Stimulated activated naive CD4-positive, alpha-beta T cell treated with Interleukin-2 at 50 U/mL for 16 hours (primary cell): ENCODE data around the gene MYLK.
"Not testable (repeated sequence)": the region's sequence is repeated elsewhere in the genome, so short reads cannot be mapped to it uniquely, and the experiment has no call there.

Experiments used
- DNase-seq: peaks from one replicate; lab custom pipeline; 2025; lab: John Stamatoyannopoulos, UW

Gene MYLK

DNA sequence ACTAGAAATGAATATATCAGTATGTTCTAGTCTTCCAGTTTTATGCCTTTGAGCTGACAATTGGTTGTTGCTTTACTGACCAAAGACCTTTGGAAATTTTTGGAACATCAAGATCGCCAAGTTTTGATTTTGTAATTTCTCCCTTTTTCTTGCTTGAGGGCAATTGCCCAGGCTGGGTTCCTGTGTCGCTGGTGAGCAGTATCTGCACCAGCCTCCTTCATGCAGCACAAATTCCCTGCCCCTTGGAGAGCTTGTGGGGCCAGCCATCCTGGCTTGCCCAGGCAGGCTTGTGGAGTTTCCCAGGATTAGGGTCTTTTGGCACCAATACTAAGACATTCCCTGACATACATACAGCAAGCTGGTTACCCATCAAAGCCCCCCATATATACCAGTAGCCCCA lies 261.4 kb downstream of the MYLK start:
- no peak for DNase-seq

DNA sequence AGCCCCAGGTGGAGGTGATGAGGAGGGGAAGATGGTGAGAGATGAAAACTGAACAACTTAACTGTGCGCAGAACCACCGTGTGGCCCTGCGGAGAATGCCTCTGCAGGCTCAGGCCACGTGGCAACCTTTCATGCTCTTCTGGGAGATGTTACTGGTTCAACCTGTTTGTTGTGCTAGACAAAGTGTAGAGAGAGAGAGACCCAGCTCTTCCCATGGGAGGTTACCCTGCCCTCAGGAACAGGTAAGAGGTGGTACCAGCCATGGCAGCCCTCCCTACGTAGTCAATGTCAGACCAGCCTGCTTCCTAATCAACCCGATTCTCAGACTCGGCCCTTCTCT lies 262.3 kb downstream of the MYLK start:
- DNase-seq = no peak

DNA sequence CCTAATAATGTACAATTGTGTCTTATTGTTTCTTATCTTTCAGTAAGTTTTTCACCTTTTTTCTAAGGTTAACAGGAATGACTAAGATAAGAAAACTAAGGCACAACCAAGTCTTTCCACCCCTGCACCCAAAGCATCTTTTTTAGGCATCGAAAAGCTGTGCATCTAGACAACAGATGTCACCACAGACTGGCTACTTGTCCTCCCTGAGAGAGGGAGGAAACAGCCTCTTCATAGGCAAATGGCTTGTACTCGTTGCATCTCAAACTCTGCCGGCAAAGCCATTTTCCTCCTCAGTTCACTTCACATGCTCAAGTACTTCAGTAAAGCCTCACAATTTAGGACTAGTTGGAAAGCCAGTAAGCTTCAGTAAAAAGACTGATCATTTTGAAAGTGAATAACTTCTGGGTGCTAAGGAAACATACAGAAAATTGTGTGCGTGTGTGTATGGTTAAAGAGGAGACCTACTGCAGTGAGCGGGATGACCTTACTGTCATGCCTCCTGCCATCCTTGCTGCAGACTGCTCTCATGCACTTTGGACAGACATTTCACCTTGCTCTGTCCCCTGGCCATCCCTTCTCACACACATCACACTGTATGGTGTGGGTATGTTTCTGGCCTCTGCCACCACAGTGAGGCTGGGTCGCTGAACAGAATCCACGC lies 262.8 kb downstream of the MYLK start:
- no peak for DNase-seq

DNA sequence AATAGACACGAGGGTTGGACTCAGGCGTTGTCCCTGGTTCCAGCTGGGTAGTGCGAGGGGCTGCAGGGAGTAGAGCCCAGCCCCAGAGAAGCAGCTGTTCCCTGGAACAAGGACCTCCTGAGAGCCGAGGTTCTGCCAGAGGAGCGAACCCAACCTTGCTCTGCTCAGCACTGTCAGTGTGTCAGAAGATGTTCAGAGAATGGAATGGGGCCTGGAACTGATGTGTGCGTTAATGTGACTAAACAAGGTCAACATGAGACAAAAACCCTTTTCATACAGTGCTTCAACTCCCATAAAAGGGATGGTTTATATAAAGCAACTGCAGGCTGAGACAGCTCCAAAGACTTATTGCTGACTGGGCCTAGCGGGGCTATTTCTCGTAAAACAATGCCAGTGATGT lies 263.8 kb downstream of the MYLK start:
- DNase-seq = no peak

DNA sequence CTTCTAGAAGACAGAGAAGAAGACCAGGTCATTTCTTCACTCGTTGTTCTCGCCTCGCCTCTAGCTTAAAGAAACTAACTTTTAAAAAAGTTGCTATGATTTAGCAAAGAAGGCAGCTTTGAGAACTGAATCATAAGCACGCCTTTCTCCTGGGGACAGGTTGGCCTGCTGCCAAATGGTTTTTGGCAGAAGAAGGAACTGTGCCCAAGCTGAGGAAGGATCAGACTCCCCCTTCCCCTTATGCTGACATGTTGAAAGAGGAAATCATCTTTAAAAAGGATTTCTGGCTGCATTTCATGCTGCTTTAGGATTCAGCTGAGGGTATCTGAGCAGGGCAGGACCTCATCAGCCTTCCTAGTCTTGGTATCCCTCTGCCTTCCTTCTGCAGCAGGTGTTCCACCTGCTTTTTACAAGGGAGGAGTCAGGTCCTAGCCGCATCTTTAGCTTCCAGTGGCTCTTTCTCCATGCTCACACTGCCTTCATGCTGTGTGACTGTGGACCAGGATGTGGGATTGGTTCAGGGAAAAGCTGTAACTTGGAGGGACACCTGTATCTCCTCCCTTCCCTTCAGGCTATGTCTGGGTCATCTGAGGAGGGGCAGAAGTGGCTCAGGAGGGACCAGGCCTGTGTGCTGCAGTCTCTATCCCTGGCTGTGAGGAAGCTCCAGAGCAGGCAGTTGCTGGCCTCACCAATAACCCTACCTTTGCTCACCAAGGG lies 265.2 kb downstream of the MYLK start:
- DNase-seq = no peak

DNA sequence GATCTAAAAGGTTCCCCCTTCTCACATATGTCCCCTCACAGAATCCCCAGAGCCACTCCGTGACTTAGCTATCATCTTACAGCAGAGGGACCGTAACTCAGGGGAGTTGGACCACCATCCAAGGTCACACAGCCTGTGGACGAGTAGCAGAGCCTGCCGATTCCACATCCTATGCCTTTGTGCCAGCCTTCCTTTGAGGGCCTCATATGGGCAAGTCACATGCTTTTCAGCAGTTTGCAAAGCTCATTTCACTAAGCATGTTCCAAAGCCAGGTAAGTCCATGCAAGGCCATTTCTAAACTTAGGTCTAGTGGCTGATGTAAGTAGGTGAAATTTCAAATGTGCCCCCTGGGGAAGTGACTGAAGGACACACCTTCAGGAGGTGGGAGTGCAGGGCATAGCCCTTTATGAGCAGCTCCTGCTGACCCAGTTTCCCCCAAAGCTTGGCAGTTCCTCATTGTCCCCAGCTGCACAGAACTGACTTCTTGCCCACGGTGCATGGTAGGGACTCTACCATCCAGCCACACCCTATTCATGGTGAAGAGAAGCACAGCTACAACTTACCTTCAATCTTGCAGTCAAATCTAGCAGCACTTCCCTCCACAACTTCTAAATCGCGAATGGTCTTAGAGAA lies 265.9 kb downstream of the MYLK start:
- DNase-seq = no peak

DNA sequence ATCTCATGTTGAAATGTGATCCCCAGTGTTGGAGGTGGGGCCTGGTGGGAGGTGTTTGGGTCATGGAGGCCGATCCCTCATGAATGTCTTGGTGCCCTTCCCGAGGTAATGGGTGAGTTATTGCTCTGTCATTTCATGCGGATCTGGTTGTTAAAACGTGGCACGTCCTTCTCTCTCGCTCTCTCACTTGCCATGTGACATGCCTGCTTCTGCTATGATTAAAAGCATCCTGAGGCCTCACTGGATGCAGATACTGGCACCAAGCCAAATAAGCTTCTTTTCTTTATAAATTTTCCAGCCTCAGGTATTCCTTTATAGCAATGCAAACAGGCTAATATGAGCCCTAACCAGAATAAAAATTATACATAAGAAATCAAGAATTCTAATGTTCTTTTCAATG lies 267.5 kb downstream of the MYLK start:
- no peak for DNase-seq

DNA sequence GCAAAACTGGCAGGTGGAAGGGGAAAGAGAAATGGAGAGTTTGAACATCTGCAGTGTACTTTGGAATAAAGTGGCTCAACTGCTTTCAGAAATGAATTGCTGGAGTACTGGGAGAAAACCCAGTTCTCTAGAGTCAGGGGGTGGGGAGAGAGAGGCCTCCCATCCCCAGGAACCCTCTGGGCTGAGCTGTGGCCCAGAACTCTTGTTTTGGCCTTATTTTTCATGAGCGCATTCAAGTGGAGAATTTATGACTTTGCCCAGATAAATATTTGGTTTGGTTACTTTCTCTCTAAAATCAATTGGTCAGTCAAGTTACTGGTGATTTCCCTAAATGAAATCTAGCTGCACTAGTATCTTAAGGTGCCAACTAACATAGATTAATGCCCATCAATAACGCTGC lies 270.6 kb downstream of the MYLK start:
- no peak for DNase-seq

DNA sequence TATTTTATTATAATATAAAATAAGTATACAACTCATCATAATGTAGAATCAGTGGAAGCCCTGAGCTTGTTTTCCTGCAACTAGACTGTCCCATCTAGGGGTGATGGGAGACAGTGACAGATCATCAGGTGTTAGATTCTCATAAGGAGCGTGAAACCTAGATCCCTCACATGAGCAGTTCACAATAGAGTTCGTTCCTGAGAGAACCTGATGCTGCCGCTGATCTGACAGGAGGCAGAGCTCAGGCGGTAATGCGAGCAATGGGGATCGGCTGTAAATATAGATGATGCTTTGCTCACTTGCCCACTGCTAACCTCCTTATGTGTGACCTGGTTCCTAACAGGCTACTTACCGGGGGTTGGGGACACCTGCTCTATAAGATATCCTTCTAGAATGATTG lies 272.5 kb downstream of the MYLK start:
- DNase-seq = not testable (repeated sequence)

DNA sequence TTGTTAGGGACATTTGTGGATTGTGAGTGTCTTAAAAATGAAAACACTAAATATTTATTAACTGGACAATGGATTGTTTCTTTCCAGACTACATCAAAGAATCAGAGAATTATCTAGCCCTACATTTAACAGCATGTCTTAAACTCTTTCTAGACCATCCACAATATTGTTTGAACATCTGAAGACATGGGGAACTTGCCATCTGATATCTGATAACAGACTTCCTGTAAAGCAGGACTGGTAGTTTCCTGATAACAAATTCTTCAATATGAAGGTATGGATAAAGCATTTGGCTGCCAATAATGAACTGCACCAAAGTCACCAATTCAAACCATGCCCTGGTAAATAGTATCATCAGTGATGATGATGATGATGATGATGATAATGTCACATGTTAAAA lies 273.1 kb downstream of the MYLK start:
- DNase-seq = no peak

DNA sequence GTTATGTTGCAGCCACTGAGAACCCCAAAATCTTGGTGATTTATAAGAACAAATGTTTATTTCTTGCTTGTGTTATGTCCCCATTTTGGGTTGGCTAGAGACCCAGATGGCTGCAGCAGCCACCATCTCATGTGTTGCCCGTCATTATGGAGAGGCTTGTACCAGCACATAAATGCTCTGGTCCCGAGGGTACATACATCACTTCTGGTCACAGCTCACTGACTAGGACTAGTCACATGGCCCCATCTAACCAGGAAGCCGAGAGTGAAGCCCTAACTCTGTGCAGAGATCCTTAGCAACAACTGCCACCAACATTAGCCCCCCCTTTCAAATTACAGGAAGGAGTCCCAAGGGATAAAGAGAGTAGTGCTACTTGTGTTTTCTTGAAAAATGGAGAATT lies 273.8 kb downstream of the MYLK start:
- DNase-seq = no peak

DNA sequence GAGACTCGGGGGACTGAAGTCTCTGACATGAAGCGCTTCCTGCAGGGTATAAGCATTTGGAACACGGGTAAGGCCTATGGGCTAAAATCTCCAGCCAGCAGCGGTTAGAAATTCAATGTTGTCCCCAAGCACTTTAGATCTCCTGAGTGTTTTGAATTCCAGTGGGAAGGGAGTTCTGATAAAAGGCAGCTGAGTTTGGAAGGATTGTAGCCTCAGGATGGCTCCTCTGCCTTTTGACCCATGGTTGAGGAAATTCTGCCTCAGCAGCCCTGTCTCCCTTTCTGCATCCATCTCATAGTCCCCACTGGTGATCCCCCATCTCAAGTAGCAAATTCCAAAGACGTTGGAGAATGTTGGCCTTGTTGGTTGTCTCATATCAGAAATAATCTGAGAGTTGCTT lies 275.1 kb downstream of the MYLK start:
- DNase-seq = no peak

DNA sequence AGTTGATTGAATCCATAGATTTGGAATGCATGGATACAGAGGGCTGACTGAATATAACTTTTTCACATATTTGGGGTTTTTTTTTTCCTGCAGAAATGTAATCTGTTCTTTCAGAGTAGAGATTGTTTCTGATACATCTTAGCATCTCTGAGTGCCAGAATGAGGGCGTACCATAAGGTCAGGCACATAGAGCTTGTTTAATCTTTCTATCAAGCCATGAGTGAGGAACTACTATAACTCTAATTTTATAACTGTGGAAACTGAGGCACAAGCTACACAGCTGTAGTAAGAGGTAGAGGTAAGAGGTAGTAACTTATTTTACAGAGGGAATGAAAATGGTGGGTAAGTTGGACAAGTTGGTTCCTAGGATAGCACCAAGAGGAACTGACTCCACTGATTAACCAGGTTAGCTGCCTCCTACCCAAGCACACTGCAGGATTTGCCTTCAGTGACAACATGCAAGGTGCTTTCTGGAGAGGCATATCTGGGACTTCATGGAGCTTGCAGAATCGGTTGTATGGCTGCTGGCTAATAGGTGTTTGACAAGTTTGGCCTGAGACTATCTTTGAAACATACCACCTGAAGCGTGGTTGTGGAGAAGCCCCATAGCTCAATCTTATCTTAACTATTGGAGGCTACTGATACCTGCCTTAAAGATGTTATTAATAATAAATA lies 275.7 kb downstream of the MYLK start:
- DNase-seq = no peak

DNA sequence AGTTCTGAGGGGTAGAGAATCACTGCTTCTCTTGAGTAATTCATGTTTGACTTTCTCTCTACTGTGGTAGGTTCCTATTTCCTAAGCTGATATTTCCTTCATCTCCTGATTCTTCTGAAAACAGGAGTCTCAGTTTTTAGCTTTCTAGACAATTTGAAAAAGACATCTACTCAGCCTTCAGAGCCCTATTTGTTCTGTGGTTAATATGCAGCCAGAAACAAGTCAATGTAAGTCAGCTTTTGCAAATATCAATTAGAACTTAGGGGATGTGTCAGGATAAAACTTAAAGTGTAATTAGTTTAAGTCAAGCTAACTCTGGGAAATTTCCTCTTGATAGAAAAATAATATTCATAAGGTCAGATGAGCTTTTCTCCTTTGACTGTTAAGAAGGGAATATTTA lies 277.6 kb downstream of the MYLK start:
- no peak for DNase-seq

DNA sequence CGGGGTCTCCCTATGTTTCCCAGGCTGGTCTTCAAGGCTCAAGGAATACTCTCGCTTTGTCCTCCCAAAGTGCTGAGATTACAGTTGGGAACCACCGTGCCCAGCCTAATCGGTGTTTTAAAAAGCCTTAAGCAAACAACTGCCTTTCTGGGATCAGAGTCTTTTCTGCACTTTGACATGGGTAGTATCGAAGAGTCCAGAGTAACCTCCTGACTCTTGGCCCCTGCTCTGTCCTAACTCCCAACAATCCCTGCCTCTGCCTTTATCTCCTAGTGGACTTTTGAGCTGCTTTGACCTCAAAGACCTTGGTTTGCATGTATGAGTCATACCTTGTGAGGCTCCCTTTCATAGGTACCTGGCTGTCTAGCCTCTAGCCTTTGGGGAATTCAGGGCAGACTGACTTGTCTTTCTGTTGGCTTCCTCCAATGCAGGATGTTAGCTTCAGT lies 278.3 kb downstream of the MYLK start:
- DNase-seq = no peak

DNA sequence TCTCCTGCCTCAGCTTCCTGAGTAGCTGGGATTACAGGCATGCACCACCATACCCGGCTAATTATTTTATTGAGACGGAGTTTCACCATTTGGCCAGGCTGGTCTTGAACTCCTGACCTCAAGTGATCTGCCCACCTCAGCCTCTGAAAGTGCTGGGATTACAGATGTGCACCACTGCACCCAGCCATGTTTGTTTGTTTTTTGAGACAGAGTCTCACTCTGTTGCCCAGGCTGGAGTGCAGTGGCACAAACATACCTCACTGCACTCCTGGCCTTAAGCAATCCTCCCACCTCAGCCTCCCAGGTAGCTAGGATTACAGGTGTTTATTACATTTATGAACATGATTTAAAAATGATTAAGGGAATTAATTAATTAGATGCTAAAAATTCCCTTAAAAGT lies 281.0 kb downstream of the MYLK start:
- not testable (repeated sequence) for DNase-seq

DNA sequence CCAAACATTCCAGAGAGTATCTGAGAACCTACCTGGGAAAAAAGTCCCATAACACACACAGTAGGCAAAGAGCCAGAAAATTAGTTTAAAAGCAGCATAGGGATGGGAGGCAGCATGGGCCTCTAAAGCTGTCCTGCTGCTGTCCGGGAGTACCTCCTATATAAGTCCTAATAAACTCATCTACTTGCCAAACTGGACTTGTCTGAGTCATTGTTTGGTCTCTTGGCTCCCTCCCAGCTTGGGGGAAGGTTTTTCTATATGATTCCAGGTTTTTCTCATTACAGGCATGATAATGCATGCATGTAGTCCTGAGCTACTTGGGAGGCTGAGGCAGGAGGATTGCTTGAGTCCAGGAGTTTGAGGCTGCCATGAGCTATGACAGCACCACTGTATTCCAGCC lies 281.8 kb downstream of the MYLK start:
- DNase-seq = no peak

DNA sequence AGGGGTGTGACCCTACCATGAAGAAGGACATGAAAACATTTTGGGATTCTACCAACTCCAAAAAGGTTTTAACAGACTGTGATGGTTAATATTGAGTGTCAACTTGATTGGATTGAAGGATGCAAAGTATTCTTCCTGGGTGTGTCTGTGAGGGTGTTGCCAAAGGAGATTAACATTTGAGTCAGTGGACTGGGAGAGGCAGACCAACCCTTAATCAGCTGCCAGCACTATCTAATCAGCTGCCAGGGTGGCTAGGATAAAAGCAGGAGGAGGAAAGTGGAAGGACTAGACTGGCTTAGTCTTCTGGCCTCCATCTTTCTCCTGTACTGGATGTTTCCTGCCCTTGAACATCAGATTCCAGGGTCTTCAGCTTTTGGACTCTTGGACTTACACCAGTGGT lies 283.3 kb downstream of the MYLK start:
- DNase-seq = not testable (repeated sequence)

DNA sequence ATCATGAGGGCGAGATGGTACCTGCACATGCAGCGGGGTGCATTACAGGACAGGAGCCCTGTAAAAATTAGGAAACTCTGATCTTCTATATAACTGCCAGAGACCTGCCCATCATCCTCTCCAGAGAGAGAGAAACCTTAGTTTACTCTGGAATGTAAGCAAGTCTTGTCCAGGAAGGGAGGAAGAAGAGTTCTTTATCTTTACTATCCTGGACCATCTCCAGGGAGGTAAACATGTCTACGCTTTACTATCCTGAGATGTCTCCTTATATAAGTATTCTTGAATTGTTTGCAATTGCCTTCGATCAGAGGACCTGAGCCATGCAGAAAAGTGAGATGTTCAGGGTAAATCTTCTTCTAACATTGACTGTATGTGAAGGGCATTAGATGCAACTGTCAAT lies 286.6 kb downstream of the MYLK start:
- no peak for DNase-seq

DNA sequence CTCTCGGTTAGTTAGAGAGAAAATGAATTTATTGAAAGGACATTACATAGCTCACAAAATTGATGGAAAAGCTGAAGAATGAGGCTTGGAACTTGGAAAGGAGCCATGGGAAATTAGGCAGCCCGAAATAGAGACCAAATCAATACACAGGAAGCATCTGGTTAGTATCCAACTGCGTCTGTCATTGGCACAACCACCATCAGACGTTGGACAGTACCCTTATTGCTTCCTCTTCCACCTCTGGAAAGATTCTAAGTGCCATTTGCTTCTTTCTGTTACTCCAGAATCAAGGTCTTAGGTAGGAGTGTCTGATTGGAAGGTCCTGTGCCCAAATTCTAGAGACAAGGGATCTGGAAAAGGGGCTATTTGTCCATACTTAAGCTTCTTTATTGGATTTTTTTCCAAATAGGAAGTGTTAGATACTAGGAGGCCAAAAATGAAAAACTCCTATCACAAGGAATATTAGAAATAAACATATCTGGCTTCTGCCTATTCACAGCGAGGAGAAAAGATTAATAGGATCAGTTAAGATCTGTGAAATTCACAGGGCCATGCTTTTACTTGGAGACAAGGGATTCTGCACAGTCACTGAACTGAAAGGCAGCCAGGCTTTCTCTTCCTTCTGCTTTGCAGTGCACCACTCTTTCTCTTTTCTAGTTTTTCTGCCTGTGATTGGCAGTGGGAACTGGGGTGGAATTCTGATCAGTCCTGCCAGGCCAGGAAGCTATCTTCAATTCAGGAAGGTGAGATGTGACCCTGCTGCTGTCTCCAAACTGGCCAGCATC lies 288.5 kb downstream of the MYLK start:
- no peak for DNase-seq

DNA sequence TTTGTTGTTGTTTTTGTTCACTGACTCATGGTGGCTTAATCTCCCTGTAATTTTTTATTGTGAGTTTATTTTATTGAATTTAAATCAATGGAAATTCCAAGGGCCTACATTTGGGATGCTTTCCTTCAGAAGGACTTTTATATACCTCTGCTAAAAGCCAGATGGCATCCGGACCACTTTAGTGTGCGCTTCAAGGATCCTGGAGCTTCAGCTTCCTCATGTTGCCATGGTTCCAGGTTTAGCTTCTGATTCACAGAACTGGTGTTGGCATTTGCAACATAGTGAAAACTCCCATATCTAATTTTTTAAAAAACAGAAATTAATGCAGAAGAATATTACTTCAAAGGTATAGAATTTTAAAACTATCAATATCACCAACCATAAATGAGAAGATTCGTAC lies 290.8 kb downstream of the MYLK start:
- DNase-seq = no peak
